Fibroblast of mammary gland (primary cell): Measurements from ENCODE around the gene GPRIN1.

ENCODE experiments used
- DNase-seq: peaks from one replicate; pipeline ENCODE4 v3.0.0-alpha.2; 2010; ENCODE audit warnings: low read depth
- H3K4me3 ChIP-seq: 2 replicates; pipeline ENCODE4 v1.5.1; 2011; ENCODE audit warnings: low read depth, mild to moderate bottlenecking, low read length, moderate library complexity; ENCODE audit not compliant: control insufficient read depth
- TF ChIP-seq, protein P1 (sequence below): conservative IDR thresholded peaks from 2 replicates; pipeline ENCODE4 v1.5.1; 2011; ENCODE audit warnings: low read depth, low read length, inconsistent platforms; ENCODE audit not compliant: control insufficient read depth, insufficient read depth

Gene GPRIN1

DNA sequence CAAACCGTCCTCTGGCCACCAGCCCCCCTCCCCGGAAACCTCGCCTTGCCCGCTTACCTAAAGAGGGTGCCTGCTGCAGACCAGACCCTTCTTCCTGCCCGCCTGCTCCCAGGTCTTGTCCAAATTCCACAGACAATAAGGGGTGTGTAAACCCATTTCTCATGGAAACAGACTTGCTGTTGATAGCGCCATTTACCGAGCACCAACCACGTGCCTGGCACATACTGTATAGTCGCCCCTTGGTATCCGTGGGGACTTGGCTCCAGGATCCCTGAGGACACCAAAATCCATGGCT lies 35.7 kb downstream of the GPRIN1 start:
- DNase-seq = no peak
- TF ChIP-seq, protein P1, sequence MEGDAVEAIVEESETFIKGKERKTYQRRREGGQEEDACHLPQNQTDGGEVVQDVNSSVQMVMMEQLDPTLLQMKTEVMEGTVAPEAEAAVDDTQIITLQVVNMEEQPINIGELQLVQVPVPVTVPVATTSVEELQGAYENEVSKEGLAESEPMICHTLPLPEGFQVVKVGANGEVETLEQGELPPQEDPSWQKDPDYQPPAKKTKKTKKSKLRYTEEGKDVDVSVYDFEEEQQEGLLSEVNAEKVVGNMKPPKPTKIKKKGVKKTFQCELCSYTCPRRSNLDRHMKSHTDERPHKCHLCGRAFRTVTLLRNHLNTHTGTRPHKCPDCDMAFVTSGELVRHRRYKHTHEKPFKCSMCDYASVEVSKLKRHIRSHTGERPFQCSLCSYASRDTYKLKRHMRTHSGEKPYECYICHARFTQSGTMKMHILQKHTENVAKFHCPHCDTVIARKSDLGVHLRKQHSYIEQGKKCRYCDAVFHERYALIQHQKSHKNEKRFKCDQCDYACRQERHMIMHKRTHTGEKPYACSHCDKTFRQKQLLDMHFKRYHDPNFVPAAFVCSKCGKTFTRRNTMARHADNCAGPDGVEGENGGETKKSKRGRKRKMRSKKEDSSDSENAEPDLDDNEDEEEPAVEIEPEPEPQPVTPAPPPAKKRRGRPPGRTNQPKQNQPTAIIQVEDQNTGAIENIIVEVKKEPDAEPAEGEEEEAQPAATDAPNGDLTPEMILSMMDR = no peak
- H3K4me3 ChIP-seq = no peak overlapping the region

DNA sequence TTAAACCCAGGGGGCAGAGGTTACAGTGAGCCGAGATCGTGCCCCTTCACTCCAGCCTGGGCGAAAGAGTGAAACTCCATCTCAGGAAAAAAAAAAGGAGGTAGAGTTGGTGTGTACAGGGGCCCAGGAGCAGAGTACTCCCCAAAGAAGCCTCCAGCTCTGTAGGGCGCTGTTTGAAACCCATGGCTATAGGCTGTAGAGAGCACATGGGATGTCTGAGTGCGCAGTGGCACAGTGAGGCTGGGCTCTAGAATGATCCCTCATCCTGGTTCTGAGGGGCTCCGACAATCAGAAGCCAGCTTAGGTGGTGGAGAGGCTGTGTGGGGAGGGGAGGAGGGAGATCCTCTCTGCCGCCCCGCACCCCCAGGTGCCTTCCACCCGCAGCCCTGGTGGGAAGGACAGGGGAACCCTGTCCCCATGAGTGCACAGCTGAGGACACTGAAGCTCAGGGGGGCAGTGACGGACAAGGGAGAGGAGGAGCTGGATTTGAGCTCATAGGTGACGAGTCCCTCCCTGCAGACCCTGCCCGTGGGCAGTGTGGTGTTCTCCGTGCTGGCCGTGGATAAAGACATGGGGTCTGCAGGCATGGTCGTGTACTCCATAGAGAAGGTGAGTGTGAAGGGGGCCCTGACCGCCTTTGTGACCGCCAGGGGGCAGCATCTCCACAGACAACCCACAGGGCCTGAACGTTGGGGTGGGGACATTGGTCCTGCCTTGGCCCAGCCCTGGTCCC lies 36.2 kb downstream of the GPRIN1 start:
- H3K4me3 ChIP-seq = no peak overlapping the region
- TF ChIP-seq, protein P1 = peak; percentile 72
- DNase-seq = peak; percentile 39

DNA sequence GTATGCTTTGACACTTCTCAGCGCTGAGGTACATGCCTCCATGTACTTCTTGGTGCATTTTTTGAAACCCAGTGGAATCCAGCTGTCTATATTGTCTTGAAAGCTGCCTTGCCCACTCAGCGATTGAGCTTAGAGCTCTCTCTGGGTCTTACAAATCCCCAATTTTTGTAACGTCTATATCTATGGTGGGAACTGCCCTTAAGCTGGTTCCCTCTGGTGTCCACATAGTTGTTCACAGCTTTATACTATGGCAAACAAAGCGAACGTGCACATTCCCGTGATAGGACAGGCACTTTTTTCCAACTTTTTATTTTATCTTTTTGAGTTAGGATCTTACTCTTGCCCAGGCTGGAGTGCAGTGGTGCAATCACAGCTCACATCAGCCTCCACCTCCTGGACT lies 39.9 kb downstream of the GPRIN1 start:
- DNase-seq = peak; percentile 40
- TF ChIP-seq, protein P1 = peak; percentile 21
- H3K4me3 ChIP-seq = no peak overlapping the region

DNA sequence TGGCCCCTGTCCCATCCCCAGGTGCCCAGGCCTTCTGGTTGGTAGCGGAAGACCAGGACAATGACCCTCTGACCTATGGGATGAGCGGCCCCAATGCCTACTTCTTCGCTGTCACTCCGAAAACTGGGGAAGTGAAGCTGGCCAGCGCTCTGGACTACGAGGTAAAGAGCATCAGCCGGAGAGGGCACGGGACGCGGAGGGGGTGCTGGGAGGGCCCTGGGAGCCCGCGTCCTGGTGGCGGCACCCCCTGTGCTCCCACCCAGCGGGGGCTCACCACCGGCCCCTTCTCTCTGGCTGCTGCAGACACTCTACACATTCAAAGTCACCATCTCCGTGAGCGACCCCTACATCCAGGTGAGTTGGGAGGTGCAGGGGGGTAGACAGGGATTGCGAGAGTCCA lies 41.3 kb downstream of the GPRIN1 start:
- no peak overlapping the region for H3K4me3 ChIP-seq
- TF ChIP-seq, protein P1 = no peak
- no peak for DNase-seq

DNA sequence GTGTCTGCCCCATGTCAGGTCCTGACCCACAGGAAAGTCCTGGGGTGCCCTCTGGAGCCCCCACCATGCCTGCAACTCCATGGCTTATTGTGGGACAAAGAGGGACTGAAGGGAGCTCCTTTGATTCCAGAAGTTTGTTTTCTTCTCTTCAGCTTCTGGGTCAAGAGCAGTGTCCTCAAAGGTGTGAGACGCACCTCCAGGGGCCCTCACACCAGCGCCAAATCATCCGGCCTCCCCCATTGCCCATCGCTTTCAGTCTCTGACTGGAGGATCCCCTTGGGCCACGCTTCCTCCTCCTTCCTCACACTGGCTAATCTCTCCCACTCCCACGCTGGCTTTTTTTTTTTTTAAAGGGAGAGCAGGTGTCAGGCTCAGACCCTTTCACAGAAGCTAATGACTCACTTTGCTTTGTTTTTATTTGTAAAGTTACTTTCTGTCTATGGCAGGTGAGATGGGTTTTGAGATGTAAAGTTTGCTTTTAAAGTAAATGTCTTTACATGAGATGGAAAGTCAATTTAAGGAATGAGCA lies 44.1 kb downstream of the GPRIN1 start:
- TF ChIP-seq, protein P1 = no peak
- DNase-seq = no peak
- no peak overlapping the region for H3K4me3 ChIP-seq

DNA sequence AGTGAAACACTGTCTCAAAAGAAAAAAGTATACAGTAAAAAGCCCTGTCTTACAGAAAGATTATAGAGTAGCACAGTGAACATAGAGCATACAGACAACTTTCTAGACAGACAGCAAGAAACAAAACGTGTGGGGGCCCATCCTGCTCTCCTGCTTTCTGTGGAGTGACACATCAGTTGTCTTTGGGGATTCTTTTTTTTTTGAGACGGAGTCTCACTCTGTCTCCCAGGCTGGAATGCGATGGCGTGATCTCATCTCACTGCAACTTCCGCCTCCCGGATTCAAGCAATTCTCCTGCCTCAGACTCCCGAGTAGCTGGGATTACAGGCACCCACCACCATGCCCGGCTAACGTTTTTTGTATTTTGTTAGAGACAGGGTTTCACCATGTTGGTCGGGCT lies 46.0 kb downstream of the GPRIN1 start:
- no peak overlapping the region for H3K4me3 ChIP-seq
- DNase-seq = no peak
- TF ChIP-seq, protein P1 = no peak

DNA sequence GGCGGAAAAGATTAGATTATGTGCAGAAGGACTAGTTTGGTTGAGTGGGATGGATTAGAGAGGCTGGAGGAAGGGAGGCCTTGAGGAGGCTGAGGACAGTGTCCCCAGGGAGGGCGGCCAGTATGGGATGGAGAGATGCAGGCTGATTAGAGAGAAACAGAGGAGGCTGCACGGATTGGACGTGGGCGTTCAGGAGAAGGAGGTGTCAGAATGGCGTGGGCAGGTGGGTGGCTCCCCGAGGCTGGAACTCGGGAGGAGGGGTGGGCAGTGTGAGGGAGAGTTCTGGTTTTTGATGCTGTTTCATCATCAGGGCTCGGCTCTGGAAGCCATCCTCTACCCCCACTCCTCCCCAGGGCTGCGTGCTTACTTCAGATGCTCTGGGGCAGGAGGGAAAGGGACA lies 47.8 kb downstream of the GPRIN1 start:
- H3K4me3 ChIP-seq = no peak overlapping the region
- TF ChIP-seq, protein P1 = no peak
- DNase-seq = no peak
